Measurements from ENCODE around the gene NEU1.
A peak's percentile ranks its signal among the peaks of the same experiment; 100 is the strongest.
"Not testable (repeated sequence)": the region's sequence is repeated elsewhere in the genome, so short reads cannot be mapped to it uniquely, and the experiment has no call there.

Gene NEU1

DNA sequence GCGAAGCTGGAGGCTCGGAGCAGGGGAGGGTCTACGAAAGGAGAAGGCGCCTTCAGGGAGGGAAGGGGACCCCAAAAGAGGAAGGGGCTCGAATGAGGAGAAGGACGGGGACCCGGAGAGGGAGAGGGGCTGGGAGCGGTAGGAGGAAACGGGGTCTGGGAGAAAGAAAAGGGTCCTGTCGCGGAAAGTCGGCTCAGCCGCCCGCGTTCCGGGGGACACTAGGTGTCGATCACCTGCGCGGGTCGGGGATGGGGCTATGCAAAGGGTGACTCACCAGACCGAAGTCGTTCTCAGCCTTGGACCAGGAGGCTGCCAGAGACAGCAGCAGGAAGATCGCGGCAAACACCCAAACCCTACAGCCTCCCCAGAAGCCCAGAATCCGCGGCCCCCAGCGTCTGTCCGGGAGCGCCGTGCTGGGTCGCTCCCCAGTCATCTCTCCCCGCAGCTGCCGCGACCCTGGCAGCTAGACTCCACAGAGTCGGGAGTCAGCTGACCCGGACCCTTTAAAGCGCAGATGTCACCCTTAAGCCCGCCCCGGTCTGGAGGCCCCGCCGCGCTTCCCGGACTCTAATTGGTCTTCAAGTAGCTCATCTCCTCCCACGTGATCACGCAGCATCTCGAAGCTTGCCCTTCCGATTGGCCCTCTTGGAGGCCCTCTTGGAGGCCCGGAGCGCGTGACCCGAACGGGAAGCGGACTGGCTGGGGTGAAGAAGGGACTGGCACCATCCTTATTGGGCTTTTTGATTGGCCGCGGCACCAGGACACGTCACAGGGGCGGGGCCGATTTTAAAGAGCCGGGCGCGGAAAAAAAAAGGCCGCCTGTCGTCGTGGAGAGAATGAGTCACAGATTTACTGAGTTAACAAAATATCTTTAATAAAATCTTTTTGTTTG lies at the start of gene NEU1:
Gene NEU1 (minus strand): TSS at position 478 of the 892 bp plus-strand sequence. CDS start 45 bp downstream, at position 433.
- TF ChIP-seq, protein P1, sequence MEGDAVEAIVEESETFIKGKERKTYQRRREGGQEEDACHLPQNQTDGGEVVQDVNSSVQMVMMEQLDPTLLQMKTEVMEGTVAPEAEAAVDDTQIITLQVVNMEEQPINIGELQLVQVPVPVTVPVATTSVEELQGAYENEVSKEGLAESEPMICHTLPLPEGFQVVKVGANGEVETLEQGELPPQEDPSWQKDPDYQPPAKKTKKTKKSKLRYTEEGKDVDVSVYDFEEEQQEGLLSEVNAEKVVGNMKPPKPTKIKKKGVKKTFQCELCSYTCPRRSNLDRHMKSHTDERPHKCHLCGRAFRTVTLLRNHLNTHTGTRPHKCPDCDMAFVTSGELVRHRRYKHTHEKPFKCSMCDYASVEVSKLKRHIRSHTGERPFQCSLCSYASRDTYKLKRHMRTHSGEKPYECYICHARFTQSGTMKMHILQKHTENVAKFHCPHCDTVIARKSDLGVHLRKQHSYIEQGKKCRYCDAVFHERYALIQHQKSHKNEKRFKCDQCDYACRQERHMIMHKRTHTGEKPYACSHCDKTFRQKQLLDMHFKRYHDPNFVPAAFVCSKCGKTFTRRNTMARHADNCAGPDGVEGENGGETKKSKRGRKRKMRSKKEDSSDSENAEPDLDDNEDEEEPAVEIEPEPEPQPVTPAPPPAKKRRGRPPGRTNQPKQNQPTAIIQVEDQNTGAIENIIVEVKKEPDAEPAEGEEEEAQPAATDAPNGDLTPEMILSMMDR (IDR thresholded peaks at IDR 0.05; ENCODE audit: insufficient read depth, low read length, poor library complexity, severe bottlenecking) = no peak
- H3K4me3 ChIP-seq (replicated peaks; ENCODE audit: low read depth, low read length) = peak within 1 kb of the TSS; percentile 77
- peak; percentile 98 for DNase-seq (ENCODE audit: extremely low read depth, insufficient read length)
- H3K36me3 ChIP-seq (ENCODE audit: control insufficient read depth, insufficient read depth, low read length) = peaks cover 9% of the 10 kb centered on the region
- no peaks in the 10 kb centered on the region; the same call in 1 of the 2 replicates for H3K27me3 ChIP-seq (replicated peaks; ENCODE audit: control insufficient read depth, insufficient read depth, low read length)

DNA sequence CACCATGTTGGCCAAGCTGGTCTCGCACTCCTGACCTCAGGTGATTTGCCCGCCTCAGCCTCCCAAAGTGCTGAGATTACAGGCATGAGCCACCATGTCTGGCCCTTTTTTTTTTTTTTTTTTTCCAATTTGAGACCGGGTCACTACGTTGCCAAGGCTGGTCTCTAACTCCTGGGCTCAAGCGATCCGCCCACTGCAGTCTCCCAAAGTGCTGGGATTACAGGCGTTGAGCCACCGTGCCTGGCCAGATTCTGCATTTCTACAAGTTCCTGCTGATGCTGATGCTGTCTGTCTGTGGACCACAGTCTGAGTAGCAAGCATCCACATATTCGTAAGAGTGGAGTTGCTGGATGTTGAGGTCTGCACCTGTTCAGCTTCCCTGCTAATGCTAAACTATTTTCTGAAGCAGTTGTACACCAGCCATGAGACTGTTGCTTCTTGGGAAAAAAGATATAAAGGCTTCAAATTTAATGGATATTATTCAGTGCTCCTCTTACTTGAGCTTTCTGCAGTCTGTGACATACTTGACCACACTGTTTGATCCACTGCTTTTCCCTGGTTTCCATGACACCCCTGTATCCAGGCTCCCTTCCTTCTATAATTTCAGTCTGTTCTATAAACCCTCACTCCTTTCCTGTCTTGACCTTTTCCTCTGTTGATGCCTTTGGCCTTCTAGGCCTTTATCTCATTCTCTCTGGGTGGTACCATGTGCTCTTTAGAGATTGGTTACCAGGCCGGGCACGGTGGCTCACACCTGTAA lies 49.4 kb upstream of the NEU1 start:
- no peaks in the 10 kb centered on the region for H3K36me3 ChIP-seq (ENCODE audit: control insufficient read depth, insufficient read depth, low read length)
- no peaks in the 10 kb centered on the region for H3K27me3 ChIP-seq (replicated peaks; ENCODE audit: control insufficient read depth, insufficient read depth, low read length)
- TF ChIP-seq, protein P1 (IDR thresholded peaks at IDR 0.05; ENCODE audit: insufficient read depth, low read length, poor library complexity, severe bottlenecking) = no peak
- H3K4me3 ChIP-seq (replicated peaks; ENCODE audit: low read depth, low read length) = no peak overlapping the region
- DNase-seq (ENCODE audit: extremely low read depth, insufficient read length) = no peak

DNA sequence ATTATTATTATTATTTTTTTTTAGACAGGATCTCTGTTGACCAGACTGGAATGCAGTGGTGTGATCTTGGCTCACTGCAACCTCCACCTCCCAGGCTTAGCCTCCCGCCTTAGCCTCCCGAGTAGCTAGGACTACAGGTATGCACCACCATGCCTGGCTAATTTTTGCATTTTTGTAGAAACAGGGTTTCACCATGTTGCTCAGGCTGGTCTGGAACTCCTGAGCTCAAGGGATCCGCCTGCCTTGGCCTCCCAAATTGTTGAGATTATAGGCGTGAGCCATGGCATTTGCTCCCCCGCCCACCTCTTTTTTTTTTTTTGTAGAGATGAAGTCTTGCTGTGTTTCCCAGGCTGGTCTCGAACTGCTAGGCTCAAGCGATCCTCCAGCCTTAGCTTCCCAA lies 46.7 kb upstream of the NEU1 start:
- not testable (repeated sequence) for DNase-seq (ENCODE audit: extremely low read depth, insufficient read length); H3K36me3 ChIP-seq (ENCODE audit: control insufficient read depth, insufficient read depth, low read length); H3K27me3 ChIP-seq (replicated peaks; ENCODE audit: control insufficient read depth, insufficient read depth, low read length); H3K4me3 ChIP-seq (replicated peaks; ENCODE audit: low read depth, low read length)

DNA sequence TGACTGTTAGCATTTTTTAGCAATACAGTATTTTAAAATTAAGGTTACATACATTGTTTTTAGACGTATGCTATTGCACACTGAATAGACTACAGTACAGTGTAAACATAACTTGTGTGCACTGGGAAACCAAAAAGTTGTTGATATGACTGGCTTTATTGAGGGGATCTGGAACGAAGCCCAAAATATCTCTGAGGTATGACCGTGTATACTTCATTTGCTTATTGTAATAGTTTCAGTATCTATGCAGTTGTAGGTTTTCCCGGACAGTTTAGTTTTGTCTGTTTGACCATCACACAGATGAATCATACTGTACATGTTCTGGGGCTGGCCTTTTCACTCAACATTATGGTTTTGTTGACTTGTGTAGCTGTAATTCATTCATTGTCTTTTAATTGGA lies 46.2 kb upstream of the NEU1 start:
- TF ChIP-seq, protein P1 (IDR thresholded peaks at IDR 0.05; ENCODE audit: insufficient read depth, low read length, poor library complexity, severe bottlenecking) = no peak
- Histone ChIP-seq H3K27me3 (replicated peaks; ENCODE audit: control insufficient read depth, insufficient read depth, low read length) (no peaks in the 10 kb centered on the region), H3K4me3 (replicated peaks; ENCODE audit: low read depth, low read length) (no peak overlapping the region), H3K36me3 (ENCODE audit: control insufficient read depth, insufficient read depth, low read length) (no peaks in the 10 kb centered on the region)
- DNase-seq (ENCODE audit: extremely low read depth, insufficient read length) = peak; percentile 55

DNA sequence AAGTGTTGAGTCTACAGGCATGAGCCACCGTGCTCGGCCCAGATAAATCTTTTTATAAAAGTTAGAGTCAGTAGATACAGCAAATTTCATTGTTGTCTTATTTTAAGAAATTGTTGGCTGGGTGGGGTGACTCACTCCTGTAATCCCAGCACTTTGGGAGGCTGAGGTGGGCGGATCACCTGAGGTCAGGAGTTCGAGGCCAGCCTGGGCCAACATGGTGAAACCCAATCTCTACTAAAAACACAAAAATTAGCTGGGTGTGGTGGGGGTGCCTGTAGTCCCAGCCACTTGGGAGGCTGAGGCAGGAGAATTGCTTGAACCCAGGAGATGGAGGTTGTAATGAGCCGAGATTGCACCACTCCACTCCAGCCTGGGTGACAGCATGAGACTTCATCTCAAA lies 45.6 kb upstream of the NEU1 start:
- H3K36me3 ChIP-seq (ENCODE audit: control insufficient read depth, insufficient read depth, low read length); H3K4me3 ChIP-seq (replicated peaks; ENCODE audit: low read depth, low read length); DNase-seq (ENCODE audit: extremely low read depth, insufficient read length); H3K27me3 ChIP-seq (replicated peaks; ENCODE audit: control insufficient read depth, insufficient read depth, low read length): not testable (repeated sequence)

DNA sequence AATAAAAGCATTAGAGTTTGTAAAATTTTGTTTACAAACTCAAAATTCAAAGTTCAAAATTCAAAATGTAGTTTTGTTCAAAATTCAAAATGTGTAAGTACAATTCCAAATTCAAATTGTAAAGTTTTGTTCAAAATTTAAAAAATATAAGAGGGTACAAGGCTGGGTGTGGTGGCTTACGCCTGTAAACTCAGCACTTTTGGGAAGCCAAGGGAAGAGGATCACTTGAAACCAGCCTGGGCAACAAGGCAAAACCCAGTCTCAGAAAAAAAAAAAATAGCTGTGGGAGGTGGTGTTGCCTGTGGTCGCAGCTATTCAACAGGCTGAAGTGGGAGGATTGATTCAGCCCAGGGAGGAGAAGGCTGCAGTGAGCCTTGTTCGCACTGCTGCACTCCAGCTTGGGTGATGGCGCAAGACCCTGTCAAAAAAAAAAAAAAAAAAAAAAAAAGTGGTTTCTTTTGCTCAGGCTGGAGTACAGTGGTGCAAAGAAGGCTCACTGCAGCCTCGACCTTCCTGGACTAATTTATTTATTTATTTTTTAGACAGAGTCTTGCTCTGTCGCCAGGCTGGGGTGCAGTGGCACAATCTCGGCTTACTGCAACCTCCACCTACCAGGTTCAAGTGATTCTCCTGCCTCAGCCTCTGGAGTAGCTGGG lies 44.7 kb upstream of the NEU1 start:
- Histone ChIP-seq H3K27me3 (replicated peaks; ENCODE audit: control insufficient read depth, insufficient read depth, low read length) (no peaks in the 10 kb centered on the region), H3K4me3 (replicated peaks; ENCODE audit: low read depth, low read length) (no peak overlapping the region), H3K36me3 (ENCODE audit: control insufficient read depth, insufficient read depth, low read length) (no peaks in the 10 kb centered on the region)
- no peak for DNase-seq (ENCODE audit: extremely low read depth, insufficient read length)
- TF ChIP-seq, protein P1 (IDR thresholded peaks at IDR 0.05; ENCODE audit: insufficient read depth, low read length, poor library complexity, severe bottlenecking) = no peak

DNA sequence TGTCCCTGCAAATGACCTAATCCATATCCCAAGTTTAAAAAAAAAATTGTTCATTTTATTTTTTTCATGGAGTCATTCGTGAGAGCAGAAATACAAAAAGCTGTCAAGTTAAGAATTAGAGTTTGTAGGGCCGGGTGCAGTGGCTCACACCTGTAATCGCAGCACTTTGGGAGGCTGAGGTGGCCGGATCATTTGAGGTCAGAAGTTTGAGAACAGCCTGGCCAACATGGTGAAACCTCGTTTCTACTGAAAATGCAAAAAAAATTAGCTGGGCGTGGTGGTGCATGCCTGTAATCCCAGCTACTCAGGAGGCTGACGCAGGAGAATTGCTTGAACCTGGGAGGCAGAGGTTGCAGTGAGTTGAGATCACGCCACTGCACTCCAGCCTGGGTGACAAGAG lies 44.1 kb upstream of the NEU1 start:
- not testable (repeated sequence) for H3K27me3 ChIP-seq (replicated peaks; ENCODE audit: control insufficient read depth, insufficient read depth, low read length); H3K4me3 ChIP-seq (replicated peaks; ENCODE audit: low read depth, low read length); DNase-seq (ENCODE audit: extremely low read depth, insufficient read length); H3K36me3 ChIP-seq (ENCODE audit: control insufficient read depth, insufficient read depth, low read length)

All from GM06990 (cell line).